ENCODE results near the gene NPEPPS.

NPEPPS gene

DNA sequence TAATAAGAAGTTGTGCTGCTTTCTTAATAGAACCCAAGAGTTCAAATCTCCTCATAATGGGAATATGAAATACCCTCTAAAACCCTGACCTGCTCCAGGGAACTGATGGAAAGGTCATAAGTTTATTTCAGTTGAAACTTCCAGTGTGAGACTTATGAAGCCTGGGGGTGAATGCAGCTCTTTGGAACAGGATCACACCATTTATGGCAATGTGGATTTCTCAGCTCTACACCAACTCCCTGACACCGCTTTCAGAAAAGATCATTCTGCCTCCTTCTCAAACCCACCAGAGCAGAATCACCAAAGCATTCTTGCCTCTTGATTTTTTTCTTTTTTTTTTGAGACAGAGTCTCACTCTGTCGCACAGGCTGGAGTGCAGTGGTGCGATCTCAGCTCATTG is 102.1 kb downstream of the NPEPPS start:
- no peak for DNase-seq

DNA sequence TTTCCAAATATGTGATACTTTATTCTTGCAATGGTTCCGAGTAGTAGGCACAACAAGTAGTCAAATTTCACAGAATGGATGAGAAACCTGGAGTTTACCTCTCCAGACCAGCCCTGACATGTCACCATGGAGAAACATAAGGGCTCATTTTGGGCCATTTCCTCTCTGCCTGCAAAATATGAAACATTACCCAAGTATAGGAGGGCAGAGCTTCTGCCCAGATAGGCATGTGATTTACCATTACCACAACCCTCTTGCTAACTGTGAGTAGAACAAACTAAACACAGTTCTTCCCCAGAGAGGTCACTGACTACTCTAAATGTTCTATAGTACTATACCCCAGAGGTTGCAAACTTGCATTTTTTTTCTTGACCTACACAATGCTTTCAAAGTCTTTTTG is 103.1 kb downstream of the NPEPPS start:
- no peak for DNase-seq

DNA sequence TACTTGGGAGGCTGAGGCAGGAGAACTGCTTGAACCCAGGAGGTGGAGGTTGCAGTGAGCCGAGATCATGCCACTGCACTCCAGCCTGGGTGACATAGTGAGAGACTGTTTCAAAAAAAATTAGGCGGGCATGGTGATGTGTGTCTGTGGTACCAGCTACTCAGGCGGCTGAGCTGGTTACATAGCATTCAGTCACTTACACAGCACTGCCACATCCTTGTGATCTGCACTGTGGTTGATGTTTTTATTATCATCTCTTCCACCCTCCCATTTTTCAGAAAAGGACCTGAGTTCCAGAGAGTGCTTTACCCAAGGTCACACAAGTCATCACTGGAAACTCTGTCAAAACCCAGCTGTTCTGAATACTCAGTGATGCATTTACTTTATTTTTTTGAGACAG is 104.0 kb downstream of the NPEPPS start:
- no peak for DNase-seq

DNA sequence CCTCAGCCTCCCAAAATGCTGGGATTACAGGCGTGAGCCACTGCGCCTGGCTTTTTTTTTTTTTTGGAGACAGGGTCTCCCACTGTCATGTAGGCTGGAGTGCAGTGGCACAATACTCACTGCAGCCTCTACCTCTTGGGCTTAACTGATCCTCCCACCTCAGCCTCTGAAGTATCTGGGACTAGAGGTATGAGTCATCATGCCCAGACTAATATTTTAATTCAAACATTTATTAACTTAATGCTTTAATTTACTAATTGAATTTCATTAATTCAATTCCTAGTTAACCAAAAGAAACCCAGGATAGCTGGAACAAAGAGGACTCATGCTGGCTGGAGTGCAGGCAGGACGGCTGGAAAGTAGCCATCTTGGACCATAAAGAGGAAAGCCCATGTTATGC is 104.8 kb downstream of the NPEPPS start:
- DNase-seq, result no peak

DNA sequence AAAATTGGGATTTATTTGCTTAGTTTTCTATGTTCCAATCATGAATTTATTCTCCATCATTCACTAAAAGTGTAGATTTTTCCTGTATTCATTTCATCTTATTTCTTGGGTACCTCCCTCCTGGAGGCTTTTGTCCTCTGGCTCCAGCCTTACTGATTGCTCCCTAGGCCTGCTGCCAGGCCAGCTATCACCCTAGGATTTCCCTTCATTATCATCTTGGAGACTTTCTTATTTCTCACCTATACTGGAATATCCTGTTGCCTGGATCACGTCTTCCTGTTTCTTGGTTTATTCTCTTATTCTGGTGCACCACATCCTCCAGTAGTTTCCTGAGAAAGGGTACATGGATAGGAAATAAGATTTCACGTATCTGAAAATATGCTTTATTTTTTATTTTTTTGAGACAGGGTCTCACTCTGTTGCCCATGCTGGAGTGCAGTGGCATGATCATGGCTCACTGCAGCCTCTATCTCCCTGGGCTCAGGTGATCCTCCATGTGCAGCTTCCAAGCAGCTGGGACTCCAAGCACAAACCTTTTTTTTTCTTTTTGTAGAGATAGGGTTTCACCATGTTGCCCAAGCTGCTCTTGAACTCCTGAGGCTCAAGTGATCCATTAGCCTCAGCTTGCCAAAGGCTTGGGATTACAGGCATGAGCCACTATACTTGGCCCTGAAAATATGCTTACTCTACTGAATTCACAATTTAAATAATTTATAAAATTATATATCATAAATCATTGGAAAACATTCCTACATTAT is 105.5 kb downstream of the NPEPPS start:
- DNase-seq, result no peak

DNA sequence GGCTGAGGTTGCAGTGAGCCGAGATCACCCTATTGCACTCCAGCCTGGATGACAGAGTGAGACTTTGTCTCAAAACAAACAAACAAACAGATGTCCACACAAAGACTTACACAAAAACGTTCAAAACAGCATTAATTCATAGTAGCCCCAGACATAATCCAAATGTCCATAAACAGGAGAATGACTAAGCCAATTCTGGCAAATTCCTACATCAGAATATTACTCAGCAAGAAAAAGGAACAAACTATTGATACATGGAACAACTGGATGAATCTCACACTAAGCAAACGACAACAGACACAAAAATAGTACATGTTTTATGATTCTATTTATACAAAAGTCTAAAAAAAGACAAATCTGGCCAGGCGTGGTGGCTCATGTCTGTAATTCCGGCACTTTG is 108.0 kb downstream of the NPEPPS start:
- DNase-seq, result no peak

DNA sequence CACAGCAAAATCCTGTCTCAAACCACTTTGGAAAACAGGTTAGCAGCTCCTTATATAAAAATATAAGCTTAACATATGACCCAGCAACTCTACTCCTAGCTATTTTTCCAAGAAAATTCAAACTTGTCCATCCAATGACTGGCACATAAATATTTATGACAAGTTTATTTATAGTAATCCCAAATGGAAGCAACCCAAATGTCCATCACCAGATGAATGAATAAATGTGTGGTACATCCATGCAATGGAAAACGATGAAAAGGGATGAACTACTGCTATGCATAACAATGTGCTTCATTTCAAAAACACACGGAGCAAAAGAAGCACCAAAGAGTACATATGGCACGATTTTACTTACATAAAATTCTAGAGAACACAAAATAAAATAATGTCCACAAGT is 109.2 kb downstream of the NPEPPS start:
- no peak for DNase-seq

DNA sequence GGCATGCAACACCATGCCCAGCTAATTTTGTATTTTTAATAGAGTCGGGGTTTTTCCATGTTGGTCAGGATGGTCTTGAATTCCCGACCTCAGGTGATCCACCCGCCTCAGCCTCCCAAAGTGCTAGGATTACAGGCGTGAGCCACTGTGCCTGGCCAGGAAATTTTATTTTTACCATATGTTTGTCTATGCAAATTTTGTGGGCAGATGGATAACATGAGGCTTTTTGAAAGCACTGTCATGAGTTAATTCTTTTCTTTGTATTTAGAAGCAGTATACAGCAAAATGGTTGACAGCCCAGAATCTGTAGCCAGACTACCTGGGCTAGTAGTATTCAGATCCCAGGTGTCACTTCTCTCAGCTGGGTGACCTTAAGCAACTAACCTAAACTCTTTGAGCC is 110.3 kb downstream of the NPEPPS start:
- DNase-seq, result no peak

DNA sequence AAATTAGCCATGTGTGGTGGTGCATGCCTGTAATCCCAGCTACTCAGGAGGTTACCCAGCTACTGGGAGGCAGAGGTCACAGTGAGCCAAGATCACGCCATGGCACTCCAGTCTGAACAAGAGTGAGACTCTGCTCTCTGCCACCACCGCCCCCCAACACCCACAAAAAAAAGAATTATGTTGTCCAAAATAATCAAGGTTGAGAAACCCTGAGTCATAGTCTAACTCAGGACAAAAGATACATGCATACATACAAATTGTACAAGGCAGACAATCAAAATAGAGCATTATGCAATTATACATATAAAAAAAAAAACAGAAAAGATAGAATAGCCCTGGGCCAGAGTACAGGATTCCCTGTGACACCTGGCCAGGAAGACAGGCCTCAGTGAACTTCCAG is 112.2 kb downstream of the NPEPPS start:
- no peak for DNase-seq

DNA sequence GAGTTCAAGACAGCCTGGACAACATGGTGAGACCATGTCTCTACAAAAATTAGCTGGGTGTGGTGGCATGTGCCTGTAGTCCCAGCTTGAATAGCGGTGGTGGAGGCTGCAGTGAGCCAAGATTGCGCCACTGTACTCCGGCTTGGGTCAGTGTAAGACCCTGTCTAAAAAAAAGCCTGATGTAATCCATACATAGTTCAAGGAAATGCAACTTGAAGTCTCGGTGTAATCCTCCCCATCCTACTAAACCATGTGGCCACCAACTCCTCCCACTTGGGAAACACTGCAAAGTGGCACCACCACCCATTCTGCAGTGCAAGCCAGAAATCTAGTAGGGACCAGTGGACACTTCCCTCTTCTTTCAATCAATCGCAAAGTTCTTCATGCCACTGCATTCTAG is 113.4 kb downstream of the NPEPPS start:
- no peak for DNase-seq

DNA sequence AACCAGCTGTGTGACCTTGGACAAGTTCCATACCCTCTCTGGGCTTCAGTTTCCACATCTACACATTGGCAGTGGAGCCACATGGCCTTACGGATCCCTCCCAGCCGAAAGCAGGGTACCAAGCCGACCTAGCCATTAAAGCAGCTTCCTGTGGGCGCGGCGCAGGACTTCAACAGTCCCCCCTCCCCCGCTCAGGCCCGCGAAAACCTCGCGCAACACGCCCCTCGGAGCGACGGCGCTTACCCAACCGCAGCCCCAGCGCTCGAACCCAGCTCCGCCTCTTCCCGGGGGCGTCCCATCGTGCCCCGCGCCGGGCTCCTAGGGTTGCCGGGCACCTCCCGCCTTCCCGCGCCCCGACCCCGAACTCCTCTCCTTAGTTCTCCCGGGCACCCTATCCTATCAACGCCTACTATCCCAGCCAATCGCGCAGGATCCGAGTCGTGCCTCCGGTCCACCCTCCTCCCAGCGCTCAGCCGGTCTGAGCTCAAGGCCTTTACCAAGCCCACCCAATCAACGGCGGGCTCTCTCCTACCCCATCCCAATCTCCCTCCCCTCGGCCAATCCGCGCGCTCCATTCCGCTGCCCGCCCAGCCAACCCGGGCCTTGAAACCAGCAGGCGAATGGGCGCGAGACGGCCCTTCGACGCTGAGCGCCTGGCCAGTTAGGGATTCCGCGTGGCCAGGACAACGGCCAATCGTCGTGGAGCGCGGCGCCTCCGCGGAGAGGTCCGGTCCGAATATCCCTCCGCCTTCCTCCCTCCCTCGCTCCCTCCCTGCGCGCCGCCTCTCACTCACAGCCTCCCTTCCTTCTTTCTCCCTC is 118.5 kb downstream of the NPEPPS start, which contains the start of gene KPNB1:
TSS of gene KPNB1 (plus strand) at position 767 of the 819 bp plus-strand sequence. CDS start 326 bp downstream, outside the sequence.
- peak; percentile 100 for DNase-seq

DNA sequence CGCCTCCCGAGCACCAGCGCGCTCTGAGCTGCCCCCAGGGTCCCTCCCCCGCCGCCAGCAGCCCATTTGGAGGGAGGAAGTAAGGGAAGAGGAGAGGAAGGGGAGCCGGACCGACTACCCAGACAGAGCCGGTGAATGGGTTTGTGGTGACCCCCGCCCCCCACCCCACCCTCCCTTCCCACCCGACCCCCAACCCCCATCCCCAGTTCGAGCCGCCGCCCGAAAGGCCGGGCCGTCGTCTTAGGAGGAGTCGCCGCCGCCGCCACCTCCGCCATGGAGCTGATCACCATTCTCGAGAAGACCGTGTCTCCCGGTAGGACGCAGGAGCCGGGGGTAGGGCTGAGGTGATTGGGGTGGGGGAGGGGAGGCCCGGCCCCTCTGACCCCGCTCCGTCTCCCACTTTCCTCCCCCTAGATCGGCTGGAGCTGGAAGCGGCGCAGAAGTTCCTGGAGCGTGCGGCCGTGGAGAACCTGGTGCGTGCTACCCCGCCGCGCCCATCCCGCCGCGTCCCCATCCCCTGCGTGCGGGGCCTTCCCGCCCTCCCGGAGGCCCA is 119.1 kb downstream of the NPEPPS start:
- peak; percentile 66 for DNase-seq

DNA sequence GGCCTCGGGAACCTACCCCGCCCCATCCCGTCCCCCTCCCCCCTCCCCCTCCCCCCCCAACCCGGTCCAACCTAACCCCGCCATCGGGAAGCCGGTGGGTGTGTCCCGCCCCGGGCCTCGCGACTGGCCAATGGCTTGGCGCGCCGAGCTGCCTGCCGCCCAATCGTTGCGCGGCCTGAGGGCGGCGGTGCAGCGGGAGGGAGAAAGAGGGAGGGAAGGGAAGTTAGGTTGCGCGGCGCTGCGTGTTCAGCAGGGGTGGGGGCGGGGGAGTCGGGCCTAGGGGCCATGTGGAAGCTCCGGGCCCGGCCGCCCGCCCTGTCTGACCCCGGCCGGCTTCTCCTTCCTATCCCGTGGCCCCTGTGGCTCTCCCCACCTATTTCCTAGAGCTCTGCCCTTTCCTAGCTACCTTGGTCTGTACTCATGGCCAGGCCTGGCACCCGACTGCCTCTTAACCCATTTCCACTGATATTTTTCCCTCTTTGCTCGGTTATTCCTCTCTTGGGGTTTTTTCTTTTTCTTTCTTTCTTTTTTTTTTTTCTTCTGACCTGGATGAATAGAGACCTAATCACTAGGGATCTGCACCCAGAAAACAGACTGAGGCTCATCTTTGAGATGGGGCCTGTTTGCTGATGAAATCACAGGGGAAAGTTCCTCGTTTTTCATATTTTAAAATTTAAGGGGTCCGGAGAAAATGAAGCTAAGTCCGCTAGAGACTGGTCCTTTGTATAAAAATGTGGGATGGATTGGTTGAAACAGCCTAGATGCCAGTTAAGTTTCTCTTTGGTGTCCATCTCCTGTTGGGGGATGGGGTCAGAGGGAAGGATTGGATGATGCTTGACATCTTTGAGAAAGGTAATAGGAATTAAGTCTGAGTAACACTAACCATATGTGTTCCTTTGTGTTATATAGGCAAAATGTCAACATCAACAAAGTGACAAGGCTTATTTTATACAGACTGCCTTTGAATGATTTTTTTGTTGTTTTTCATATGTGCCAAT is 119.9 kb downstream of the NPEPPS start:
- peak; percentile 98 for DNase-seq

DNA sequence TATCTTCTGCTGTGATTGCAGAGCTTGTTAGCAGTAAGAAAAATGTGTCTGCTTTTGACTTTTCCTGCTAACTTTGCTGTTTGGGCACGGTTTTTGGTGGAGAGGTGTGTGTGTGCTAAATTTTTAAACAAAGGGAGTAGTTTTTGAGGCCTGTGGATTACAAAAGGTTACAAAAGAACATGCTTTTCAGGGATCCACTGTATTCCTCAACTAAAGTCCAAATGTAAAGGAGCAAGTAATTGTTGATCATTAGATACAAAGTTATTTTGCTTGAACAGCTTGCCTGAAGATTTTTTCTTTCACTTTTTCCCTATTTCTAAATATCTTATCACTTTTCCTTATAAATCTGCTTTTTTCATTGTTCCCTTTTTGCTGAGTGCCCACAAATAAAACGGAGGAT is 120.8 kb downstream of the NPEPPS start:
- DNase-seq, result no peak

DNA sequence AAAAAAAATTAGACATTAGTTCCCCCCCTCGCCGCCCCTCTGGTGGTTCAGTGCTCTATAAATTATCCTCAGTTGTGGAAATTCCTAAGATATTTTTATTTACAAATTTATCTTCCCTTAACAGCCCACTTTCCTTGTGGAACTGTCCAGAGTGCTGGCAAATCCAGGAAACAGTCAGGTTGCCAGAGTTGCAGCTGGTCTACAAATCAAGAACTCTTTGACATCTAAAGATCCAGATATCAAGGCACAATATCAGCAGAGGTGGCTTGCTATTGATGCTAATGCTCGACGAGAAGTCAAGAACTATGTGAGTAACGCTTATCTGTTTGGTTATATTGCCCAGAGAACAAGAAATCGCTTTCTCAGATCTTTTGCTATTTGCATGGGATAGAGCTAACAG is 121.7 kb downstream of the NPEPPS start:
- DNase-seq, result no peak

DNA sequence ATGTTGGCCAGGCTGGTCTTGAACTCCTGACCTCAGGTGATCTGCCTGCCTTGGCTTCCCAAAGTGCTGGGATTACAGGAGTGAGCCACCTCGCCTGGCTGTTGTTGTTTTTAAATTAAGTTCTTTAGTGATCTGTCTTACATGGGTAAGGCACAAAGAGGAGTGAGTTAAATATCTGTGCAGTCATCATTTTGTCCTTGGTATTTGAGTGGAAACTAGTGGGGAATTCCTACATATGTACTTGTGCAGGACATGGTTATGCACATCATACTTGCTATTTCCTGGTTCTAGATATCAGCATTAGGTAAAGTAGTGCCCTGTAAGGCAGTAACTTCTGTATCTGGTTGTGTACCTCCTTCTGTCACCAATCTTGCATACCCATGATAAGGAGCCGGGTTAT is 122.5 kb downstream of the NPEPPS start:
- no peak for DNase-seq

DNA sequence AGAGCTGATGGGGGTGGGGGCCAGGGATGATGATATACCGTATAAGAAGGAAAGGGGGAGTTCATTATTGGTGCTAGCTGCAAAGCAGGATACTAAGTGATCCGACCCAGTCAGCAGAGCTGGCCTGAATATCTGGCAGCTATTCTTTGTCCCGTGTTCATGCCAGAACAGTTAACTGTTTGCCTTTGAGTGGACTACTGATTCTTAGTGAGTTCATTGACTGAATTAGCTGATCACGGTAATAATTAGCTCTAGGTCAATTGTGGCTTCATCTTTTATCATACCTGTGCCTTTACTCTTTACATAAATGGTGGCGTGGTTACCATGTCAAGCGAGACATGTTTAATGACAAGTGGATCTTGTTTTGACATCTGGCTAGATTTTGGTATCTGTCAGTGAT is 124.1 kb downstream of the NPEPPS start:
- no peak for DNase-seq

DNA sequence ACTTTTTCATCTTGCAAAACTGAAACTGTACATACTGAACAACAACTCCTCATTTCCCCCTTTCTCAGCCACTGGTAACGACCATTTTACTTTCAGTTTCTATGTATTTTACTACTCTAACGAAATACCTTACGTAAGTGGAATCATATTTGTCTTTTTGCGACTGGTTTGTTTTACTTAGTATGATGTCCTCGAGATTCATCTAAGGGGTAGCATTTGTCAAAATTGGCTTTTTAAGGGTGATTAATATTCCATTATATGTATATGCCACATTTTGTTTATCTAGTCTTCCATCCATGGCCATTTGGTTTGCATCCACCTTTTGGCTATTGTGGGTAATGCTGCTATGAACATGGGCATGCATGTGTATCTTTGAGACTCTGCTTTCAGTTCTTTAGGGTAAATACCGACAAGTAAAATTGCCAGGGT is 129.2 kb downstream of the NPEPPS start:
- no peak for DNase-seq

DNA sequence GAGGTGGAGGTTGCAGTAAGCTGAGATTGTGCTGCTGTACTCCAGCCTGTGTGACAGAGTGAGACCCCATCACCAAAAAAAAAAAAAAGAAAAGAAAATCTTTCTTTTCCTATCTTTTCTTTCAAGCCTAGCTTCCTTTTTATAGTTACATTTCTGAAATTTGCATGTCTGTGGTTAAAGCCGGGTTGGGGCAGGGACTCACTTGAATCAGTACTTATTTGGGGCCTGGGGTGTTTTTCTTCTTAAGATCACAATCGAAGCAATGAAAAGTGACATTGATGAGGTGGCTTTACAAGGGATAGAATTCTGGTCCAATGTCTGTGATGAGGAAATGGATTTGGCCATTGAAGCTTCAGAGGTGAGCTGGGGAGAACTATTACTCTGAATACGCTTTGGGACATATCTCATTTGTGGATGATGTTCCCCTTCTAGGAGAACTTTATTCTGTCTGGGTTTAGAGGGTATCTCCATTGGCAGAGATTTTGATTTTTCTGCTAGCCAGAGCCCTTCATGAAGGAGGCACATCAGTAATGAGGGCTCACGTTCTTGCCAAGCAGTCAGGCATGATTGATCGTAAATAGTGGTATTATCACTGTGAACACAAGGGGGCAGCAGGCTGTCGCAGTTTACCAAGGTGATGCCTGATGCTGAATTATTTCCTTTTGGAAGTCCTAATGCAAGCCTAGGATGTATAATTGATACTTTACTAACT is 133.2 kb downstream of the NPEPPS start:
- peak; percentile 58 for DNase-seq

DNA sequence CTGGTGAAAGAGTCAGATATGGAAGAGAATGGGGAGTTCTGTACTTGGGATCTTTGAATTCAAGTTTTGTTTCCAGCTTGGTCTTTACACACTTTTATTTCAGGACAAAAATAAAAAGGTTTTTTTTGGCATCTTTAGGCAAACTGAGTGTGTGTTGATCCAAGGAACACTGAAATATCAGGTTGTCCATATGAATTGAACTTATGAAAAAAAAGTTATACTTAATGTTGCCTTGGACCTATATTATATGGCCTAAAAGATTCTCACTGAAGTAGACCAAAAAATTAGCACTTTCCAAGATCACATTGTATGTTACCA is 133.7 kb downstream of the NPEPPS start:
- no peak for DNase-seq

DNA sequence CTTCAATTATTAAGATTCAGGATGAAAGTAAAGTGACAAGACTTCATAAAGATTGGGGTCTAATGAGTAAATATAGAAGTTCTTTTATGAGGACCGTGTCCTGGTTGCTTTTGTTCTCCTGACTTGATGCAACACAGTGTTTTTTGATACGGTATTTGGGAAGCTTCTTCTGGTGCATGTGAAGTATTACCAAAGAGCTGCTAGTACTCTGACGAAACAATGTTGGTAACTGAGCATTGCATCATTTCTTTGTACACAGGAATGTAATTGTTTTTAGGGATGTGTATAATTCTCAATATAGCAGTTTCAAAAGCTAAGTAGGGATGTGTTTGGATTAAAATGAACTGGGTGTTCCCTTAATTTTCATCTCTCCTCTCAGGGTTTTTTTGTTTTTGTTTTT is 134.7 kb downstream of the NPEPPS start:
- no peak for DNase-seq

DNA sequence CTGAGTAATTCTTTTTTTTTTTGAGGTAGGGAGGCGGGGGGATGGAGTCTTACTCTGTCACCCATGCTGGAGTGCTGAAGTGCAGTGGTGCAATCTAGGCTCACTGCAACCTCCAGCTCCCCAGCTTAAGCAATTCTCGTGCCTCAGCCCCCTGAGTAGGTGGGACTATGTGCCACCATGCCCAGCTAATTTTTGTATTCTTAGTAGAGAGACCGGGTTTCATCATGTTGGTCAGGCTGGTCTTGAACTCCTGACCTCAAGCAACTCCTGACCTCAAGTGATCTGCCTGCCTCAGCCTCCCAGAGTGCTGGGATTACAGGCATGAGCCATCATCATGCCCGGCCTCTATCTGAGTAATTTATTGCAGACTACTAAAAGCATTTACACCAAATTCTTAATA is 138.2 kb downstream of the NPEPPS start:
- no peak for DNase-seq
